Ovary (tissue), 9 donors: ENCODE data around the gene CST8. TPM values are rescaled to one million over a fixed set of nuclear protein-coding genes. Genes with fewer than 3 reads are reported as not detected.

Experiments used
- DNase-seq, 5 donors: peaks; one replicate each; pipeline ENCODE4 v3.0.0-alpha.2; 2019 to 2020
- H3K27ac ChIP-seq, 2 donors: fragments of 200-600 bp; one replicate each; pipeline versions ENCODE4 v1.5.1 to v1.8.0; 2019 to 2022
- H3K27me3 ChIP-seq: fragments of 200-600 bp; one replicate; pipeline ENCODE4 v1.8.0; 2022
- H3K36me3 ChIP-seq: fragments of 200-600 bp; sonication (generic); one replicate; pipeline ENCODE4 v1.5.1; 2019
- H3K4me1 ChIP-seq: one replicate; pipeline ENCODE4 v1.8.1; 2013; ENCODE audit warnings: mild to moderate bottlenecking, moderate library complexity; ENCODE audit not compliant: insufficient read depth
- H3K4me3 ChIP-seq: fragments of 200-600 bp; sonication (generic); one replicate; pipeline ENCODE4 v1.5.1; 2017
- H3K9me3 ChIP-seq, 2 donors: fragments of 200-600 bp in 1 of 2; sonication (generic) in 1 of 2; one replicate each; pipeline versions ENCODE4 v1.5.1 to v1.8.1; 2013 to 2019; ENCODE audit warnings: mild to moderate bottlenecking in 1 of 2, moderate library complexity in 1 of 2
- EP300 ChIP-seq: sonication (generic); formaldehyde crosslinking; IDR thresholded peaks from one replicate; pipeline ENCODE4 v1.6.1; 2017; ENCODE audit warnings: antibody characterized with exemption
- POLR2A ChIP-seq: fragments of 450-650 bp; IDR thresholded peaks from one replicate; pipeline ENCODE4 v1.6.1; 2017; ENCODE audit warnings: antibody characterized with exemption, mild to moderate bottlenecking, moderate library complexity
- WGBS, 3 donors: extraction: QIAGEN DNeasy Blood & Tissue Kit in 1 of 3; methylation state at CpG; one replicate each; pipeline versions ENCODE4 v1.1.5 to v1.1.7; 2013 to 2017; 5-methylcytosine and 5-hydroxymethylcytosine counted together
- intact Hi-C, 4 donors: fragments of 100-400 bp; cut with DNase I; formaldehyde crosslinking; loops; one replicate each; pipeline versions ENCODE4 v1.11.0 to v1.15.1; 2022 to 2023
- polyA plus RNA-seq, 2 donors: library from polyadenylated mRNA; stranded (reverse); fragments of 200-250 nt in 1 of 2; fragments of 350-450 nt in 1 of 2; fragmentation: Illumina TruSeq in 1 of 2; extraction: RNeasy Lipid Tissue Mini Kit (QIAGEN cat#74804) in 1 of 2; gene quantifications; one replicate each; pipeline ENCODE4 v1.2.3, GENCODE V29; 2013 to 2014
- total RNA-seq, 7 donors: library from RNA; depleted of rRNA in 2 of 7; stranded (reverse); fragments of >200 nt in 2 of 7; fragmentation: NEBNext Ultra II Directional in 3 of 7; extraction: Animal tissue kit (Norgen Biotek cat#: 25700) in 3 of 7; gene quantifications; one replicate each; pipeline versions ENCODE4 v1.1.0 to v1.2.4, GENCODE V29; 2016 to 2023
- TF ChIP-seq, protein P1 (sequence below), 3 donors: fragments of 450-650 bp in 2 of 3; fragments of 200-600 bp in 1 of 3; IDR thresholded peaks; one replicate each; pipeline versions ENCODE4 v1.5.1 to v1.8.0; 2016 to 2022; ENCODE audit warnings: antibody characterized with exemption in 3 of 3, mild to moderate bottlenecking in 1 of 3
- donor health status: DM: no; HTN: no; CAD: no; lungs with moderate emphysema.
- donor health status: DM: no; HTN: no; CAD: no.
- donor health status: Bipolar disorder and iron deficiency.
- donor health status: DM: yes; HTN: yes; CAD: no.
- donor health status: DM: no; HTN: no; CAD: no.
- donor health status: DM: yes; HTN: yes; CAD: no.

The CST8 gene
- total and polyA plus RNA-seq, 9 donors: not detected

DNA sequence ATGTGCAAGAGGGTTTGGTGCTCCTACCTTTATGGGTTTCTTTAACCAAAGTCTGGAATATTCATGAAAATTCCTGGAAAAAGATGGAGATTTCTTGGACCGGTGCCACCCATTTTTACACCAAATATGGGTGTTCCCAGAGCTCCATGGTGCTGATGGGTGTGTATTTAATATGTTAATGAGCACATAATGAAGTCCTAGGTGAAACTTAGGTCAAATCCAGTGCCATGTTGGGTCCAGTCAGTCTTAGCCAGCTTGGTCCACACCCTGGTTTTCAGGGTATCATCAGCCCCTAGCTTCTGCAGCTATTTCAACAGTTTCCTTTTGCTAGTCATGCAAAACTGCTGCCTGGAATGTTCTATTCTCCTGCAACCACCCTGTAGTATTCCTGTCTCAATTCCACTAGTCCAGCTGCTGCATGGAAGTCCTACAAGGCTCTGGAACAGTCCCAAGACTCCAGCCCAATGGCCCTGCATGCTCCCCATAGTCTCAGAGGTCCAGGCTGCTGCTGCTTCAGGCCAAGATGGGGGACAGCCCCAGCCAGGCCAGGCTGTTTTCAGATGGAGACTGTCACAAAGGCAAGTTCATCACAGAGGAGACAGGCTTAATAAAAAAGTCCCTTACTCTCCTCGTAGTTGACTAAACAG, 45.5 kb downstream of the CST8 start:
- no peaks in the 10 kb centered on the region for H3K4me1 ChIP-seq
- H3K4me3 ChIP-seq: no peak overlapping the region
- H3K27ac ChIP-seq: no peak overlapping the region
- no peaks in the 10 kb centered on the region for H3K9me3 ChIP-seq
- H3K27me3 ChIP-seq: no peaks in the 10 kb centered on the region
- 47 to 63% (median 58%) methylated on average over 2 of the region's 2 CpGs for WGBS, 3 donors
- TF ChIP-seq EP300 (no peak), POLR2A (no peak)
- TF ChIP-seq, protein P1, sequence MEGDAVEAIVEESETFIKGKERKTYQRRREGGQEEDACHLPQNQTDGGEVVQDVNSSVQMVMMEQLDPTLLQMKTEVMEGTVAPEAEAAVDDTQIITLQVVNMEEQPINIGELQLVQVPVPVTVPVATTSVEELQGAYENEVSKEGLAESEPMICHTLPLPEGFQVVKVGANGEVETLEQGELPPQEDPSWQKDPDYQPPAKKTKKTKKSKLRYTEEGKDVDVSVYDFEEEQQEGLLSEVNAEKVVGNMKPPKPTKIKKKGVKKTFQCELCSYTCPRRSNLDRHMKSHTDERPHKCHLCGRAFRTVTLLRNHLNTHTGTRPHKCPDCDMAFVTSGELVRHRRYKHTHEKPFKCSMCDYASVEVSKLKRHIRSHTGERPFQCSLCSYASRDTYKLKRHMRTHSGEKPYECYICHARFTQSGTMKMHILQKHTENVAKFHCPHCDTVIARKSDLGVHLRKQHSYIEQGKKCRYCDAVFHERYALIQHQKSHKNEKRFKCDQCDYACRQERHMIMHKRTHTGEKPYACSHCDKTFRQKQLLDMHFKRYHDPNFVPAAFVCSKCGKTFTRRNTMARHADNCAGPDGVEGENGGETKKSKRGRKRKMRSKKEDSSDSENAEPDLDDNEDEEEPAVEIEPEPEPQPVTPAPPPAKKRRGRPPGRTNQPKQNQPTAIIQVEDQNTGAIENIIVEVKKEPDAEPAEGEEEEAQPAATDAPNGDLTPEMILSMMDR (IDR thresholded peaks at IDR 0.05): no peak
- intact Hi-C loops: no loop called here
- H3K36me3 ChIP-seq: no peaks in the 10 kb centered on the region
- DNase-seq: no peak

DNA sequence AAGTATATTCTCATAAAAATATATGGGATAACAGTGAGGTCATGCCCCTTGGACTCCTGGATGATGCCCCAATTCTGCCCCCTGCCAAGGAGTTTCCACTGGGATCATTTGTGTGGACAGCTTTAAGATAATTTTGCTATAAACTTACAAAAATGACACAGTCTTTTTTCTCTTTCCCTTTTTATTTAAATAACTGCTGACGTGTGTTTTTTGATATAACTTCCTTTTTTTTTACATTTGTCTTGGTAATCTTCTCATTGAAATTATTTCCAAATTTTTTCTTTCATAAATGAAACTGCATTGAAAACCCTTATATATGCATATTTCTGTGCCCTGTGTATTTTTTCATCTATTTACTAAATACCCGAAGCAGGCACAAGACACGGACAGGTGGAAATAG, 46.1 kb downstream of the CST8 start:
- no peak overlapping the region for H3K4me3 ChIP-seq
- DNase-seq: no peak
- no peak overlapping the region for H3K27ac ChIP-seq
- TF ChIP-seq, protein P1 (IDR thresholded peaks at IDR 0.05): no peak
- TF ChIP-seq EP300: no peak
- TF ChIP-seq POLR2A: no peak
- no peaks in the 10 kb centered on the region for H3K4me1 ChIP-seq
- H3K36me3 ChIP-seq: no peaks in the 10 kb centered on the region
- 60 to 71% (median 70%) methylated on average over 3 of the region's 3 CpGs for WGBS, 3 donors
- H3K27me3 ChIP-seq: no peaks in the 10 kb centered on the region
- H3K9me3 ChIP-seq: no peaks in the 10 kb centered on the region
- intact Hi-C loops: no loop called here

DNA sequence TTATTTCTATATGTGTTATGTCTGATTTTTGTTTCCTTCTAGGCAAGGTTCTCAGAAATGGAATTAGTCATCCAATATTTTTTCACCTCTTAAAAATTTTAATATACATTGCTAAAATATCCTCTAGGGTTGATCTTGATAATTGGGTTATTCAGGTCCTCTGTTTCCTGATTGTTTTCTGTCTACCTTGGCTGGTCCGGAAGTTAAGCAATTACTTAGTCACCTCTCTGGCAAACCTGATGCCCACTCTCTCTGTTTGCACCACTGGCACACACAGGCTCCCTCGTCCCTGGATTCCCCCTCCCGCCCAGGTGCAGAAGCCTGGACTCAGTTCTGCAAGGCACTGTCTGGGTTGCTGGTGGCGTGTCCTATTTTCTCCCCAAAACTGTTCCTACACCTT, 49.7 kb downstream of the CST8 start:
- TF ChIP-seq POLR2A (no peak), EP300 (no peak)
- TF ChIP-seq, protein P1 (IDR thresholded peaks at IDR 0.05): no peak
- H3K36me3 ChIP-seq: no peaks in the 10 kb centered on the region
- no peak overlapping the region for H3K27ac ChIP-seq
- intact Hi-C loops: no loop called here
- H3K9me3 ChIP-seq: no peaks in the 10 kb centered on the region
- DNase-seq: no peak
- H3K4me1 ChIP-seq: no peaks in the 10 kb centered on the region
- WGBS, 3 donors: 73 to 77% (median 77%) methylated on average over 4 of the region's 4 CpGs
- H3K27me3 ChIP-seq: no peaks in the 10 kb centered on the region
- H3K4me3 ChIP-seq: no peak overlapping the region

DNA sequence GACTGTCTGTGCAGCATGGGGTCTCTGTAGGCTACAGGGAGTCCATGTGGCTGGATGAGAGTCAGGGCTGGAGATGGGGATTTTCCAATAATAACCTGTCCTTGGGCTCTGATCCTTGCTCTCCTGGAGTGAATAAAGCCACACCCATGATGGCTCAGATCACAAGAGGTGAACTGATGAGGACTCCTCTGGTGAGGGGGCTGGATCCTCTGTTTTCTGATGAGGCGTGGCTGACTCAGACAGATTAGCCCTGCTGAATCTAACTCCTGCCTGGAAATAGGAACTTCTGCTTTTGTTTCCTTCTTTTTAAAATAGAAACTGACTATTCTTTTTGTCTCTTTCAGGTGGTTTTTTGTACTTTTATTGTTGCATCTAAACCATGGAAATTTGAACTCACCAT, 50.4 kb downstream of the CST8 start:
- no peak overlapping the region for H3K27ac ChIP-seq
- no peaks in the 10 kb centered on the region for H3K27me3 ChIP-seq
- H3K36me3 ChIP-seq: no peaks in the 10 kb centered on the region
- intact Hi-C loops: no loop called here
- H3K4me1 ChIP-seq: no peaks in the 10 kb centered on the region
- DNase-seq: no peak
- no peaks in the 10 kb centered on the region for H3K9me3 ChIP-seq
- no peak overlapping the region for H3K4me3 ChIP-seq
- whole genome bisulfite sequencing, 3 donors: 53 to 73% (median 63%) methylated on average over 1 of the region's 1 CpG
- no peak for TF ChIP-seq EP300
- no peak for TF ChIP-seq POLR2A
- TF ChIP-seq, protein P1 (IDR thresholded peaks at IDR 0.05): no peak
